ENCODE data around the gene PILRA. TPM values are rescaled to one million over a fixed set of nuclear protein-coding genes. Genes with fewer than 3 reads are reported as not detected.
A peak's percentile ranks its signal among the peaks of the same experiment; 100 is the strongest.

The PILRA gene
- total and polyA plus RNA-seq, 2 of the 13 experiments (the other 11 are each of a cell fraction or from before 2014, with no cell fraction given), result 0.13 to 1.3 TPM

- TF ChIP-seq PITX1 (CRISPR knock-in tag; IDR thresholded peaks at IDR 0.05), result 0 out of 2 replicates have a peak, but pooled peaks have one; percentile 22
- no peak for TF ChIP-seq ZBTB21 (CRISPR knock-in tag; IDR thresholded peaks at IDR 0.05)
- no peak for TF ChIP-seq MBD4 (IDR thresholded peaks at IDR 0.05; ENCODE audit: borderline replicate concordance, low read length)
- no peak for TF ChIP-seq CERS6 (CRISPR knock-in tag; IDR thresholded peaks at IDR 0.05)
- no peak for TF ChIP-seq HNRNPH1 (optimal IDR thresholded peaks at IDR 0.05; ENCODE audit: low read depth, low read length)
- no peak for TF ChIP-seq KMT2A (CRISPR knock-in tag; IDR thresholded peaks at IDR 0.05)
- TF ChIP-seq ZSCAN31 (CRISPR knock-in tag; IDR thresholded peaks at IDR 0.05; ENCODE audit: low read depth), result no peak; the same call in 1 of the 2 replicates
- no peak for TF ChIP-seq EED (CRISPR knock-in tag; IDR thresholded peaks at IDR 0.05)
- TF ChIP-seq NFYC (CRISPR knock-in tag; IDR thresholded peaks at IDR 0.05), result no peak
- TF ChIP-seq PHF5A (CRISPR knock-in tag; IDR thresholded peaks at IDR 0.05; ENCODE audit: low read depth, unreplicated experiment), result no peak
- TF ChIP-seq IRF9 (CRISPR knock-in tag; IDR thresholded peaks at IDR 0.05; ENCODE audit: borderline replicate concordance), result peak; percentile 61
- peak; percentile 94 for TF ChIP-seq RBM22 (optimal IDR thresholded peaks at IDR 0.05; ENCODE audit: low read length)
- no peak for TF ChIP-seq KDM5A (IDR thresholded peaks at IDR 0.05; ENCODE audit: borderline replicate concordance, low read length)
- peak; percentile 78; the same call in 1 of the 2 replicates for TF ChIP-seq ZBTB2 (CRISPR knock-in tag; IDR thresholded peaks at IDR 0.05; ENCODE audit: low read depth)
- no peak for TF ChIP-seq ZFP36L2 (CRISPR knock-in tag; IDR thresholded peaks at IDR 0.05)
- no peak for TF ChIP-seq NONO (IDR thresholded peaks at IDR 0.05)
- peak; percentile 26 for TF ChIP-seq NONO (CRISPR knock-in tag; conservative IDR thresholded peaks at IDR 0.05)
- TF ChIP-seq MLLT10 (CRISPR knock-in tag; IDR thresholded peaks at IDR 0.05), result no peak
- no peak for TF ChIP-seq ZNF12 (CRISPR knock-in tag; IDR thresholded peaks at IDR 0.05)
- TF ChIP-seq ZNF205 (CRISPR knock-in tag; IDR thresholded peaks at IDR 0.05), result no peak
- TF ChIP-seq GTF2F1 (IDR thresholded peaks at IDR 0.05; ENCODE audit: low read length), result no peak
- TF ChIP-seq ZNF354B (CRISPR knock-in tag; IDR thresholded peaks at IDR 0.05), result peak; percentile 69; the same call in 1 of the 2 replicates
- no peak for TF ChIP-seq ZNF143 (CRISPR knock-in tag; IDR thresholded peaks at IDR 0.05)
- no peak for TF ChIP-seq ZFP41 (CRISPR knock-in tag; IDR thresholded peaks at IDR 0.05; ENCODE audit: borderline replicate concordance)
- no peak for TF ChIP-seq ZNF576 (CRISPR knock-in tag; IDR thresholded peaks at IDR 0.05)
- TF ChIP-seq GATAD2A (CRISPR knock-in tag; IDR thresholded peaks at IDR 0.05), result no peak
- TF ChIP-seq ZNF629 (CRISPR knock-in tag; conservative IDR thresholded peaks at IDR 0.05), result no peak
- no peak for TF ChIP-seq JARID2 (CRISPR knock-in tag; IDR thresholded peaks at IDR 0.05; ENCODE audit: insufficient replicate concordance)
- no peak for TF ChIP-seq CC2D1A (CRISPR knock-in tag; IDR thresholded peaks at IDR 0.05)
Observed at GRCh38 chr7:100435401-100436304, 62.4 kb downstream of the PILRA start (continued).

Measured in HepG2 (cell line).